ENCODE results near the gene ATXN7L1.

Gene ATXN7L1

GRCh38 chr7:105748701-105749100 is 127.7 kb downstream of the ATXN7L1 start:
- Histone ChIP-seq H3K4me3 (ENCODE audit: low read depth in 1 of 2, low read length in 2 of 2) (no peak overlapping the region), H3K27me3 (ENCODE audit: control insufficient read depth in 1 of 2, insufficient read depth in 2 of 2, low read length in 2 of 2) (no peaks in the 10 kb centered on the region), H3K4me1 (ENCODE audit: control insufficient read depth in 1 of 2, insufficient read depth in 2 of 2, low read length in 2 of 2) (no peaks in the 10 kb centered on the region), H3K27ac (ENCODE audit: low read depth, low read length) (no peak overlapping the region), H3K36me3 (ENCODE audit: control insufficient read depth in 1 of 2, insufficient read depth in 2 of 2, low read length in 2 of 2) (peaks cover 0 to 10% of the 10 kb centered on the region in 2 donors), H3K9me3 (ENCODE audit: control insufficient read depth in 1 of 2, low read length in 2 of 2) (no peaks in the 10 kb centered on the region), H3K9ac (ENCODE audit: low read depth in 1 of 2, low read length in 2 of 2) (no peak overlapping the region)

- Histone ChIP-seq H3K36me3 (ENCODE audit: control insufficient read depth in 1 of 2, insufficient read depth in 2 of 2, low read length in 2 of 2) (peaks cover 0 to 6% of the 10 kb centered on the region in 2 donors), H3K4me3 (ENCODE audit: low read depth in 1 of 2, low read length in 2 of 2) (no peak overlapping the region), H3K27me3 (ENCODE audit: control insufficient read depth in 1 of 2, insufficient read depth in 2 of 2, low read length in 2 of 2) (no peaks in the 10 kb centered on the region), H3K9me3 (ENCODE audit: control insufficient read depth in 1 of 2, low read length in 2 of 2) (no peaks in the 10 kb centered on the region), H3K9ac (ENCODE audit: low read depth in 1 of 2, low read length in 2 of 2) (no peak overlapping the region), H3K4me1 (ENCODE audit: control insufficient read depth in 1 of 2, insufficient read depth in 2 of 2, low read length in 2 of 2) (no peaks in the 10 kb centered on the region), H3K27ac (ENCODE audit: low read depth, low read length) (no peak overlapping the region)
Observed at GRCh38 chr7:105745681-105746330, 130.6 kb downstream of the ATXN7L1 start.

GRCh38 chr7:105744258-105744657 is 132.1 kb downstream of the ATXN7L1 start:
- Histone ChIP-seq H3K4me3 (ENCODE audit: low read depth in 1 of 2, low read length in 2 of 2) (no peak overlapping the region), H3K36me3 (ENCODE audit: control insufficient read depth in 1 of 2, insufficient read depth in 2 of 2, low read length in 2 of 2) (no peaks in the 10 kb centered on the region), H3K27me3 (ENCODE audit: control insufficient read depth in 1 of 2, insufficient read depth in 2 of 2, low read length in 2 of 2) (no peaks in the 10 kb centered on the region), H3K27ac (ENCODE audit: low read depth, low read length) (no peak overlapping the region), H3K4me1 (ENCODE audit: control insufficient read depth in 1 of 2, insufficient read depth in 2 of 2, low read length in 2 of 2) (no peaks in the 10 kb centered on the region), H3K9ac (ENCODE audit: low read depth in 1 of 2, low read length in 2 of 2) (no peak overlapping the region), H3K9me3 (ENCODE audit: control insufficient read depth in 1 of 2, low read length in 2 of 2) (no peaks in the 10 kb centered on the region)

- no peaks in the 10 kb centered on the region for H3K9me3 ChIP-seq (ENCODE audit: control insufficient read depth in 1 of 2, low read length in 2 of 2)
Observed at GRCh38 chr7:105743351-105744090, 132.9 kb downstream of the ATXN7L1 start.

GRCh38 chr7:105742787-105743186 is 133.6 kb downstream of the ATXN7L1 start:
- Histone ChIP-seq H3K36me3 (ENCODE audit: control insufficient read depth in 1 of 2, insufficient read depth in 2 of 2, low read length in 2 of 2) (no peaks in the 10 kb centered on the region), H3K27me3 (ENCODE audit: control insufficient read depth in 1 of 2, insufficient read depth in 2 of 2, low read length in 2 of 2) (no peaks in the 10 kb centered on the region), H3K4me3 (ENCODE audit: low read depth in 1 of 2, low read length in 2 of 2) (no peak overlapping the region), H3K27ac (ENCODE audit: low read depth, low read length) (no peak overlapping the region), H3K4me1 (ENCODE audit: control insufficient read depth in 1 of 2, insufficient read depth in 2 of 2, low read length in 2 of 2) (no peaks in the 10 kb centered on the region), H3K9ac (ENCODE audit: low read depth in 1 of 2, low read length in 2 of 2) (no peak overlapping the region), H3K9me3 (ENCODE audit: control insufficient read depth in 1 of 2, low read length in 2 of 2) (no peaks in the 10 kb centered on the region)

More at GRCh38 chr7:105743351-105744090, 132.9 kb downstream of the ATXN7L1 start:
- no peaks in the 10 kb centered on the region for H3K36me3 ChIP-seq (ENCODE audit: control insufficient read depth in 1 of 2, insufficient read depth in 2 of 2, low read length in 2 of 2)
- no peak overlapping the region for H3K4me3 ChIP-seq (ENCODE audit: low read depth in 1 of 2, low read length in 2 of 2)
- no peak overlapping the region for H3K9ac ChIP-seq (ENCODE audit: low read depth in 1 of 2, low read length in 2 of 2)
- no peaks in the 10 kb centered on the region for H3K27me3 ChIP-seq (ENCODE audit: control insufficient read depth in 1 of 2, insufficient read depth in 2 of 2, low read length in 2 of 2)
- H3K27ac ChIP-seq (ENCODE audit: low read depth, low read length), result no peak overlapping the region
- no peaks in the 10 kb centered on the region for H3K4me1 ChIP-seq (ENCODE audit: control insufficient read depth in 1 of 2, insufficient read depth in 2 of 2, low read length in 2 of 2)

GRCh38 chr7:105741982-105742381 is 134.4 kb downstream of the ATXN7L1 start:
- no peaks in the 10 kb centered on the region for H3K4me1 ChIP-seq (ENCODE audit: control insufficient read depth in 1 of 2, insufficient read depth in 2 of 2, low read length in 2 of 2)
- no peak overlapping the region for H3K4me3 ChIP-seq (ENCODE audit: low read depth in 1 of 2, low read length in 2 of 2)
- H3K27me3 ChIP-seq (ENCODE audit: control insufficient read depth in 1 of 2, insufficient read depth in 2 of 2, low read length in 2 of 2), result no peaks in the 10 kb centered on the region
- no peaks in the 10 kb centered on the region for H3K36me3 ChIP-seq (ENCODE audit: control insufficient read depth in 1 of 2, insufficient read depth in 2 of 2, low read length in 2 of 2)
- H3K9me3 ChIP-seq (ENCODE audit: control insufficient read depth in 1 of 2, low read length in 2 of 2), result no peaks in the 10 kb centered on the region
- no peak overlapping the region for H3K27ac ChIP-seq (ENCODE audit: low read depth, low read length)
- H3K9ac ChIP-seq (ENCODE audit: low read depth in 1 of 2, low read length in 2 of 2), result no peak overlapping the region

- no peaks in the 10 kb centered on the region for H3K36me3 ChIP-seq (ENCODE audit: control insufficient read depth in 1 of 2, insufficient read depth in 2 of 2, low read length in 2 of 2)
- no peaks in the 10 kb centered on the region for H3K27me3 ChIP-seq (ENCODE audit: control insufficient read depth in 1 of 2, insufficient read depth in 2 of 2, low read length in 2 of 2)
- no peak overlapping the region for H3K27ac ChIP-seq (ENCODE audit: low read depth, low read length)
- H3K4me1 ChIP-seq (ENCODE audit: control insufficient read depth in 1 of 2, insufficient read depth in 2 of 2, low read length in 2 of 2), result no peaks in the 10 kb centered on the region
- H3K9me3 ChIP-seq (ENCODE audit: control insufficient read depth in 1 of 2, low read length in 2 of 2), result no peaks in the 10 kb centered on the region
- H3K9ac ChIP-seq (ENCODE audit: low read depth in 1 of 2, low read length in 2 of 2), result no peak overlapping the region
- no peak overlapping the region for H3K4me3 ChIP-seq (ENCODE audit: low read depth in 1 of 2, low read length in 2 of 2)
Observed at GRCh38 chr7:105738133-105738532, 138.3 kb downstream of the ATXN7L1 start.

- no peaks in the 10 kb centered on the region for H3K9me3 ChIP-seq (ENCODE audit: control insufficient read depth in 1 of 2, low read length in 2 of 2)
- H3K36me3 ChIP-seq (ENCODE audit: control insufficient read depth in 1 of 2, insufficient read depth in 2 of 2, low read length in 2 of 2), result no peaks in the 10 kb centered on the region
- H3K4me1 ChIP-seq (ENCODE audit: control insufficient read depth in 1 of 2, insufficient read depth in 2 of 2, low read length in 2 of 2), result no peaks in the 10 kb centered on the region
- H3K9ac ChIP-seq (ENCODE audit: low read depth in 1 of 2, low read length in 2 of 2), result no peak overlapping the region
- no peak overlapping the region for H3K4me3 ChIP-seq (ENCODE audit: low read depth in 1 of 2, low read length in 2 of 2)
- H3K27me3 ChIP-seq (ENCODE audit: control insufficient read depth in 1 of 2, insufficient read depth in 2 of 2, low read length in 2 of 2), result no peaks in the 10 kb centered on the region
- H3K27ac ChIP-seq (ENCODE audit: low read depth, low read length), result no peak overlapping the region
Observed at GRCh38 chr7:105734233-105734632, 142.2 kb downstream of the ATXN7L1 start.

GRCh38 chr7:105731042-105731441 is 145.4 kb downstream of the ATXN7L1 start:
- Histone ChIP-seq H3K27me3 (ENCODE audit: control insufficient read depth in 1 of 2, insufficient read depth in 2 of 2, low read length in 2 of 2) (no peaks in the 10 kb centered on the region), H3K36me3 (ENCODE audit: control insufficient read depth in 1 of 2, insufficient read depth in 2 of 2, low read length in 2 of 2) (peaks cover 0 to 6% of the 10 kb centered on the region in 2 donors), H3K9me3 (ENCODE audit: control insufficient read depth in 1 of 2, low read length in 2 of 2) (no peaks in the 10 kb centered on the region), H3K9ac (ENCODE audit: low read depth in 1 of 2, low read length in 2 of 2) (no peak overlapping the region), H3K27ac (ENCODE audit: low read depth, low read length) (no peak overlapping the region), H3K4me1 (ENCODE audit: control insufficient read depth in 1 of 2, insufficient read depth in 2 of 2, low read length in 2 of 2) (no peaks in the 10 kb centered on the region), H3K4me3 (ENCODE audit: low read depth in 1 of 2, low read length in 2 of 2) (no peak overlapping the region)

GRCh38 chr7:105728028-105728427 is 148.4 kb downstream of the ATXN7L1 start:
- Histone ChIP-seq H3K4me1 (ENCODE audit: control insufficient read depth in 1 of 2, insufficient read depth in 2 of 2, low read length in 2 of 2) (no peaks in the 10 kb centered on the region), H3K4me3 (ENCODE audit: low read depth in 1 of 2, low read length in 2 of 2) (no peak overlapping the region), H3K9ac (ENCODE audit: low read depth in 1 of 2, low read length in 2 of 2) (no peak overlapping the region), H3K36me3 (ENCODE audit: control insufficient read depth in 1 of 2, insufficient read depth in 2 of 2, low read length in 2 of 2) (peaks cover 0 to 6% of the 10 kb centered on the region in 2 donors), H3K27ac (ENCODE audit: low read depth, low read length) (no peak overlapping the region), H3K9me3 (ENCODE audit: control insufficient read depth in 1 of 2, low read length in 2 of 2) (no peaks in the 10 kb centered on the region), H3K27me3 (ENCODE audit: control insufficient read depth in 1 of 2, insufficient read depth in 2 of 2, low read length in 2 of 2) (no peaks in the 10 kb centered on the region)

Data from duodenal mucosa (tissue), 2 donors.